Measurements from ENCODE around the gene MLLT10.

- no peak for TF ChIP-seq CTCF (IDR thresholded peaks at IDR 0.05; ENCODE audit: low read length)
- no peak for TF ChIP-seq EZH2 (IDR thresholded peaks at IDR 0.05; ENCODE audit: borderline replicate concordance, low read length)
These were observed 53.4 kb downstream of the MLLT10 start for GRCh38 chr10:21587391-21587790.
